Endothelial cell of umbilical vein (primary cell): ENCODE data around the gene ACBD6. TPM values are rescaled to one million over a fixed set of nuclear protein-coding genes. Genes with fewer than 3 reads are reported as not detected.

ENCODE experiments used
- BruUV-seq: library from RNA; stranded (reverse); fragments of 400-500 nt; replicated peaks from 2 replicates; lab custom pipeline; 2021; lab: Mats Ljungman, UMichigan
- CTCF ChIA-PET: fragments of 300-600, 350-600 bp; sonication (Branson Sonifier 250); formaldehyde crosslinking; loops from one replicate; lab custom pipeline; 2021; ENCODE audit warnings: antibody characterized with exemption, inconsistent platforms; lab: Charles Lee
- POLR2A ChIA-PET: fragments of 300-600, 350-600 bp; sonication (Branson Sonifier 250); formaldehyde crosslinking; loops from one replicate; lab custom pipeline; 2021; ENCODE audit warnings: antibody characterized with exemption, inconsistent platforms; lab: Charles Lee
- DNase-seq: peaks from one replicate; pipeline ENCODE4 v3.0.0-alpha.2; 2011; ENCODE audit warnings: low read depth, low spot score
- FAIRE-seq: peaks from 2 replicates; lab custom pipeline; 2011; peaks lifted over from hg19 to GRCh38; lab: Jason Lieb, UNC
- H2AFZ ChIP-seq: 2 replicates; pipeline ENCODE4 v1.6.0; 2012; ENCODE audit warnings: low read depth, low read length, control low read depth, inconsistent platforms
- H3K27ac ChIP-seq: 2 replicates; pipeline ENCODE4 v1.5.1; 2011; ENCODE audit warnings: low read depth, mild to moderate bottlenecking, control low read depth, low read length, moderate library complexity; ENCODE audit not compliant: insufficient read depth
- H3K27me3 ChIP-seq, 2 experiments: 2 replicates each; pipeline versions ENCODE4 v1.6.0 to v1.6.1; 2011; ENCODE audit warnings: low read length in 2 of 2, mixed read lengths in 1 of 2; ENCODE audit not compliant: control insufficient read depth in 2 of 2, insufficient read depth in 2 of 2
- H3K36me3 ChIP-seq, 2 experiments: 2 replicates in 1 of 2; 3 replicates in 1 of 2; pipeline ENCODE4 v1.5.1; 2011; ENCODE audit warnings: low read length in 2 of 2, mild to moderate bottlenecking in 1 of 2, moderate library complexity in 1 of 2; ENCODE audit not compliant: control insufficient read depth in 2 of 2, insufficient read depth in 2 of 2; ENCODE audit errors: extremely low read depth in 1 of 2
- H3K4me1 ChIP-seq: 3 replicates; pipeline ENCODE4 v1.5.1; 2011; ENCODE audit warnings: mild to moderate bottlenecking, low read length; ENCODE audit not compliant: control insufficient read depth, insufficient read depth; ENCODE audit errors: extremely low read depth
- H3K4me2 ChIP-seq: 2 replicates; pipeline ENCODE4 v1.6.1; 2011; ENCODE audit warnings: low read length, control low read depth, mixed read lengths; ENCODE audit not compliant: insufficient read depth
- H3K4me3 ChIP-seq, 3 experiments: fragments of 200-600 bp in 1 of 3; sonication (generic), shearing (Covaris generic) in 1 of 3; replicated peaks in 1 of 3; 2 replicates each; pipeline ENCODE4 v1.5.1; 2011 to 2016; ENCODE audit warnings: control low read depth in 3 of 3, low read length in 3 of 3, mild to moderate bottlenecking in 2 of 3, inconsistent platforms in 1 of 3, low read depth in 1 of 3, moderate library complexity in 1 of 3; ENCODE audit not compliant: insufficient read depth in 1 of 3
- H3K79me2 ChIP-seq: 2 replicates; pipeline ENCODE4 v1.6.0; 2012; ENCODE audit warnings: low read length, inconsistent platforms; ENCODE audit not compliant: control insufficient read depth, insufficient read depth
- H3K9ac ChIP-seq: replicated peaks from 2 replicates; pipeline ENCODE3; 2011; ENCODE audit warnings: low read length, control low read depth; ENCODE audit not compliant: insufficient read depth; ENCODE audit errors: extremely low read depth
- H3K9me1 ChIP-seq: replicated peaks from 3 replicates; pipeline ENCODE4 v1.6.0; 2011; ENCODE audit warnings: mild to moderate bottlenecking, low read length; ENCODE audit not compliant: control insufficient read depth, insufficient read depth; ENCODE audit errors: extremely low read depth
- H3K9me3 ChIP-seq: replicated peaks from 2 replicates; pipeline ENCODE4 v1.5.1; 2012; ENCODE audit warnings: low read length, inconsistent platforms; ENCODE audit not compliant: control insufficient read depth, insufficient read depth
- H4K20me1 ChIP-seq: replicated peaks from 2 replicates; pipeline ENCODE3; 2011; ENCODE audit warnings: mild to moderate bottlenecking, low read length; ENCODE audit not compliant: control insufficient read depth, insufficient read depth; ENCODE audit errors: extremely low read depth
- CTCF ChIP-seq, 2 donors: IDR thresholded peaks; 1 replicate in 1 of 2; 2 replicates in 1 of 2; pipeline ENCODE4 v1.5.1; 2011; ENCODE audit warnings: low read length in 2 of 2, mild to moderate bottlenecking in 2 of 2, moderate library complexity in 2 of 2, control low read depth in 1 of 2, inconsistent platforms in 1 of 2, low read depth in 1 of 2; ENCODE audit not compliant: insufficient read depth in 1 of 2; ENCODE audit errors: extremely low read depth in 1 of 2
- EZH2 ChIP-seq: IDR thresholded peaks from 2 replicates; pipeline ENCODE4 v1.6.1; 2012; ENCODE audit warnings: borderline replicate concordance, low read depth, mild to moderate bottlenecking, moderate library complexity, low read length, inconsistent platforms; ENCODE audit not compliant: severe bottlenecking
- FOS ChIP-seq: IDR thresholded peaks from 2 replicates; pipeline ENCODE4 v1.6.1; 2011; ENCODE audit warnings: mild to moderate bottlenecking, low read length, moderate library complexity, borderline replicate concordance; ENCODE audit not compliant: insufficient read depth
- GATA2 ChIP-seq: IDR thresholded peaks from 2 replicates; pipeline ENCODE4 v1.7.0; 2011; ENCODE audit warnings: low read depth, mild to moderate bottlenecking, moderate library complexity, mixed read lengths, low read length; ENCODE audit not compliant: insufficient read length, insufficient read depth
- JUN ChIP-seq: IDR thresholded peaks from 2 replicates; pipeline ENCODE4 v1.6.1; 2011; ENCODE audit warnings: borderline replicate concordance, low read depth; ENCODE audit not compliant: insufficient read length, insufficient read depth
- MAX ChIP-seq: IDR thresholded peaks from 2 replicates; pipeline ENCODE4 v1.6.1; 2011; ENCODE audit not compliant: insufficient read depth, insufficient read length
- MYC ChIP-seq: IDR thresholded peaks from one replicate; pipeline ENCODE4 v1.6.1; 2011; ENCODE audit warnings: mild to moderate bottlenecking, low read depth, low read length
- POLR2A ChIP-seq: IDR thresholded peaks from 2 replicates; pipeline ENCODE4 v1.6.1; 2012; ENCODE audit warnings: low read depth, mild to moderate bottlenecking, control low read depth, low read length
- POLR2AphosphoS5 ChIP-seq: IDR thresholded peaks from 2 replicates; pipeline ENCODE4 v1.6.1; 2012; ENCODE audit warnings: low read depth, mild to moderate bottlenecking, control low read depth, low read length, moderate library complexity; ENCODE audit not compliant: insufficient read depth
- dilution Hi-C: fragments of 300-500 bp; cut with MboI; formaldehyde crosslinking; loops from one replicate; pipeline ENCODE4 v1.15.0; 2019; ENCODE audit warnings: low sequenced_read_pairs; ENCODE audit not compliant: extremely low pct_ligation_motif_present
- intact Hi-C: fragments of 100-400 bp; cut with micrococcal nuclease; formaldehyde crosslinking; loops from one replicate; pipeline ENCODE4 v1.10.0; 2022
- polyA plus RNA-seq, 4 experiments: library from polyadenylated mRNA; depleted of rRNA in 3 of 4; stranded (reverse) in 3 of 4; unstranded in 1 of 4; fragments of >200 nt; gene quantifications; 2 replicates each; pipeline versions ENCODE4 v1.2.1 to v1.2.3, GENCODE V29; 2011 to 2012; ENCODE audit warnings: missing spikeins in 1 of 4
- total RNA-seq: library from RNA; stranded (reverse); gene quantifications from 2 replicates; pipeline ENCODE4 v1.2.3, GENCODE V29; 2021

The ACBD6 gene
- total and polyA plus RNA-seq, 2 donors (not counting 3 experiments of a cell fraction or from before 2014, with no cell fraction given): 55.6 to 56.4 TPM

GRCh38 chr1:180456191-180456590 is 46.2 kb downstream of the ACBD6 start:
- Histone ChIP-seq H3K79me2 (peaks cover 21% of the 10 kb centered on the region), H2AFZ (no peak overlapping the region), H3K4me3 (no peak overlapping the region), H3K27ac (no peak overlapping the region), H3K9me3 (no peaks in the 10 kb centered on the region), H3K9me1 (no peaks in the 10 kb centered on the region), H3K27me3 (no peaks in the 10 kb centered on the region), H3K9ac (no peak overlapping the region), H3K36me3 (peaks cover 0 to 3% of the 10 kb centered on the region in 2 experiments), H3K4me2 (no peak overlapping the region), H4K20me1 (peaks cover 3% of the 10 kb centered on the region), H3K4me1 (no peaks in the 10 kb centered on the region)
- dilution Hi-C loops (no loop called here), intact Hi-C loops (no loop called here)
- TF ChIP-seq CTCF (IDR thresholded peaks at IDR 0.05; ENCODE audit: extremely low read depth in 1 of 2, insufficient read depth in 1 of 2, low read depth in 1 of 2, low read length in 2 of 2) (no peak), MAX (no peak), EZH2 (no peak), MYC (no peak), POLR2A (no peak), POLR2AphosphoS5 (no peak), JUN (no peak), GATA2 (no peak), FOS (no peak)
- no peak for DNase-seq
- CTCF ChIA-PET: no interaction called here
- no TSS peak for BruUV-seq
- no peak for FAIRE-seq
- POLR2A ChIA-PET: no interaction called here
